Mucosa of rectum (tissue), 2 donors: ENCODE data around the gene PKM.

Experiments used
- H3K27ac ChIP-seq, 2 donors: one replicate each; pipeline ENCODE4 v1.7.0; 2013; ENCODE audit warnings: inconsistent platforms in 2 of 2, low read depth in 2 of 2, low read length in 2 of 2
- H3K27me3 ChIP-seq, 2 donors: one replicate each; pipeline ENCODE4 v1.7.0; 2013; ENCODE audit warnings: low read length in 2 of 2; ENCODE audit not compliant: control insufficient read depth in 2 of 2, insufficient read depth in 2 of 2
- H3K36me3 ChIP-seq, 2 donors: one replicate each; pipeline ENCODE4 v1.7.0; 2013; ENCODE audit warnings: low read length in 2 of 2; ENCODE audit not compliant: control insufficient read depth in 2 of 2, insufficient read depth in 2 of 2
- H3K4me1 ChIP-seq, 2 donors: one replicate each; pipeline ENCODE4 v1.7.0; 2013; ENCODE audit warnings: low read length in 2 of 2, mild to moderate bottlenecking in 1 of 2; ENCODE audit not compliant: control insufficient read depth in 2 of 2, insufficient read depth in 2 of 2
- H3K4me3 ChIP-seq, 2 donors: one replicate each; pipeline ENCODE4 v1.7.0; 2013; ENCODE audit warnings: low read length in 2 of 2
- H3K9ac ChIP-seq, 2 donors: one replicate each; pipeline ENCODE4 v1.7.0; 2013; ENCODE audit warnings: low read length in 2 of 2, low read depth in 1 of 2, mild to moderate bottlenecking in 1 of 2
- H3K9me3 ChIP-seq, 2 donors: one replicate each; pipeline ENCODE4 v1.7.0; 2013; ENCODE audit warnings: low read length in 2 of 2; ENCODE audit not compliant: control insufficient read depth in 2 of 2
- donor health status: healthy.
- donor health status: Normal muscosa, but diverticular disease.

Gene PKM

GRCh38 chr15:72180761-72181324 lies 50.1 kb downstream of the PKM start:
- H3K4me1 ChIP-seq, result peaks cover 0 to 5% of the 10 kb centered on the region in 2 donors
- H3K9ac ChIP-seq, result no peak overlapping the region
- H3K36me3 ChIP-seq, result no peaks in the 10 kb centered on the region
- no peak overlapping the region for H3K4me3 ChIP-seq
- peaks cover 9 to 22% of the 10 kb centered on the region in 2 donors for H3K27me3 ChIP-seq
- no peak overlapping the region for H3K27ac ChIP-seq
- H3K9me3 ChIP-seq, result no peaks in the 10 kb centered on the region

- Histone ChIP-seq H3K27me3 (peaks cover 7 to 19% of the 10 kb centered on the region in 2 donors), H3K27ac (no peak overlapping the region), H3K4me1 (peaks cover 0 to 5% of the 10 kb centered on the region in 2 donors), H3K36me3 (no peaks in the 10 kb centered on the region), H3K9ac (no peak overlapping the region), H3K4me3 (no peak overlapping the region), H3K9me3 (no peaks in the 10 kb centered on the region)
Measured at GRCh38 chr15:72179950-72180581, 50.9 kb downstream of the PKM start.

- Histone ChIP-seq H3K4me1 (peaks cover 0 to 2% of the 10 kb centered on the region in 2 donors), H3K36me3 (no peaks in the 10 kb centered on the region), H3K9ac (no peak overlapping the region), H3K9me3 (no peaks in the 10 kb centered on the region), H3K4me3 (no peak overlapping the region), H3K27ac (no peak overlapping the region), H3K27me3 (peaks cover 6 to 12% of the 10 kb centered on the region in 2 donors)
Measured at GRCh38 chr15:72178976-72179585, 51.9 kb downstream of the PKM start.

- H3K4me1 ChIP-seq, result no peaks in the 10 kb centered on the region
- H3K4me3 ChIP-seq, result no peak overlapping the region
- H3K27me3 ChIP-seq, result no peaks in the 10 kb centered on the region
- H3K36me3 ChIP-seq, result no peaks in the 10 kb centered on the region
- H3K27ac ChIP-seq, result no peak overlapping the region
- H3K9me3 ChIP-seq, result no peaks in the 10 kb centered on the region
- H3K9ac ChIP-seq, result no peak overlapping the region
Measured at GRCh38 chr15:72176743-72177142, 54.2 kb downstream of the PKM start.

GRCh38 chr15:72176159-72176558 lies 54.8 kb downstream of the PKM start:
- H3K4me1 ChIP-seq, result no peaks in the 10 kb centered on the region
- H3K9ac ChIP-seq, result no peak overlapping the region
- no peaks in the 10 kb centered on the region for H3K9me3 ChIP-seq
- no peak overlapping the region for H3K27ac ChIP-seq
- no peaks in the 10 kb centered on the region for H3K36me3 ChIP-seq
- no peaks in the 10 kb centered on the region for H3K27me3 ChIP-seq
- H3K4me3 ChIP-seq, result no peak overlapping the region

- no peaks in the 10 kb centered on the region for H3K27me3 ChIP-seq
- no peaks in the 10 kb centered on the region for H3K36me3 ChIP-seq
- H3K27ac ChIP-seq, result no peak overlapping the region
- peaks cover 4% of the 10 kb centered on the region in 2 donors for H3K4me1 ChIP-seq
- H3K4me3 ChIP-seq, result no peak overlapping the region
- no peak overlapping the region for H3K9ac ChIP-seq
- no peaks in the 10 kb centered on the region for H3K9me3 ChIP-seq
Measured at GRCh38 chr15:72175186-72176044, 55.6 kb downstream of the PKM start.

GRCh38 chr15:72174551-72175165 lies 56.3 kb downstream of the PKM start:
- H3K27ac ChIP-seq, result no peak overlapping the region
- peaks cover 4 to 9% of the 10 kb centered on the region in 2 donors for H3K4me1 ChIP-seq
- no peak overlapping the region for H3K9ac ChIP-seq
- H3K9me3 ChIP-seq, result no peaks in the 10 kb centered on the region
- H3K36me3 ChIP-seq, result no peaks in the 10 kb centered on the region
- H3K27me3 ChIP-seq, result no peaks in the 10 kb centered on the region
- no peak overlapping the region for H3K4me3 ChIP-seq

GRCh38 chr15:72173864-72174550 lies 57.0 kb downstream of the PKM start:
- Histone ChIP-seq H3K27me3 (no peaks in the 10 kb centered on the region), H3K9ac (no peak overlapping the region), H3K27ac (no peak overlapping the region), H3K36me3 (no peaks in the 10 kb centered on the region), H3K4me3 (no peak overlapping the region), H3K9me3 (no peaks in the 10 kb centered on the region), H3K4me1 (peaks cover 4 to 14% of the 10 kb centered on the region in 2 donors)

GRCh38 chr15:72173401-72173800 lies 57.6 kb downstream of the PKM start:
- peaks cover 4 to 14% of the 10 kb centered on the region in 2 donors for H3K4me1 ChIP-seq
- no peaks in the 10 kb centered on the region for H3K36me3 ChIP-seq
- H3K27me3 ChIP-seq, result no peaks in the 10 kb centered on the region
- H3K27ac ChIP-seq, result no peak overlapping the region
- H3K9me3 ChIP-seq, result no peaks in the 10 kb centered on the region
- no peak overlapping the region for H3K9ac ChIP-seq
- no peak overlapping the region for H3K4me3 ChIP-seq
